ENCODE results near the gene LTO1.

LTO1 gene

GRCh38 chr11:69674267-69674885 lies 777 bp downstream of the LTO1 start:
- DNase-seq, result peak; percentile 80

- DNase-seq, result no peak
These were observed 3.3 kb downstream of the LTO1 start for GRCh38 chr11:69671734-69672465.

- peak; percentile 96 for DNase-seq
These were observed 4.9 kb downstream of the LTO1 start for GRCh38 chr11:69670158-69670845.

GRCh38 chr11:69669486-69669885 lies 5.7 kb downstream of the LTO1 start:
- no peak for DNase-seq

- DNase-seq, result no peak
These were observed 7.2 kb downstream of the LTO1 start for GRCh38 chr11:69667619-69668604.

- no peak for DNase-seq
These were observed 8.2 kb downstream of the LTO1 start for GRCh38 chr11:69666752-69667536.

- DNase-seq, result no peak
These were observed 8.9 kb downstream of the LTO1 start for GRCh38 chr11:69666261-69666660.

GRCh38 chr11:69665669-69666068 lies 9.5 kb downstream of the LTO1 start:
- DNase-seq, result no peak

GRCh38 chr11:69664901-69665300 lies 10.3 kb downstream of the LTO1 start:
- no peak for DNase-seq

GRCh38 chr11:69664103-69664775 lies 10.9 kb downstream of the LTO1 start:
- DNase-seq, result no peak

GRCh38 chr11:69663326-69663725 lies 11.8 kb downstream of the LTO1 start:
- DNase-seq, result no peak

- no peak for DNase-seq
These were observed 12.3 kb downstream of the LTO1 start for GRCh38 chr11:69662806-69663205.

GRCh38 chr11:69662021-69662698 lies 13.0 kb downstream of the LTO1 start:
- DNase-seq, result no peak

GRCh38 chr11:69661413-69661715 lies 13.8 kb downstream of the LTO1 start:
- no peak for DNase-seq

- no peak for DNase-seq
These were observed 15.1 kb downstream of the LTO1 start for GRCh38 chr11:69660001-69660500.

GRCh38 chr11:69659591-69659990 lies 15.6 kb downstream of the LTO1 start:
- no peak for DNase-seq

- no peak for DNase-seq
These were observed 16.3 kb downstream of the LTO1 start for GRCh38 chr11:69658626-69659450.

- no peak for DNase-seq
These were observed 17.1 kb downstream of the LTO1 start for GRCh38 chr11:69657911-69658625.

GRCh38 chr11:69657456-69657910 lies 17.7 kb downstream of the LTO1 start:
- no peak for DNase-seq

Data from OCI-M1 (cell line).